GM21528 (cell line): ENCODE measurements around the gene JCAD.

Source experiments
- ATAC-seq: cut with Tn5 transposase; IDR thresholded peaks from one replicate; pipeline ENCODE4 v1.9.1; 2021; ENCODE audit warnings: mild to moderate bottlenecking, moderate library complexity; ENCODE audit not compliant: unreplicated experiment, low FRiP score

The JCAD gene

GRCh38 chr10:30073767-30074060 is 14.3 kb upstream of the JCAD start:
- no peak for ATAC-seq

GRCh38 chr10:30073045-30073766 is 13.8 kb upstream of the JCAD start:
- no peak for ATAC-seq

GRCh38 chr10:30072068-30072467 is 12.7 kb upstream of the JCAD start:
- no peak for ATAC-seq

- ATAC-seq = no peak
These were observed 10.8 kb upstream of the JCAD start for GRCh38 chr10:30070001-30070685.

GRCh38 chr10:30068492-30069223 is 9.3 kb upstream of the JCAD start:
- ATAC-seq = no peak

- ATAC-seq = no peak
These were observed 3.7 kb upstream of the JCAD start for GRCh38 chr10:30063099-30063498.

GRCh38 chr10:30062582-30062981 is 3.2 kb upstream of the JCAD start:
- no peak for ATAC-seq

GRCh38 chr10:30062090-30062489 is 2.7 kb upstream of the JCAD start:
- ATAC-seq = no peak

GRCh38 chr10:30058570-30059132 is 735 bp downstream of the JCAD start:
- ATAC-seq = peak; percentile 8

GRCh38 chr10:30057894-30058556 is 1.4 kb downstream of the JCAD start:
- no peak for ATAC-seq

GRCh38 chr10:30057421-30057841 is 2.0 kb downstream of the JCAD start:
- no peak for ATAC-seq

- ATAC-seq = no peak
These were observed 2.5 kb downstream of the JCAD start for GRCh38 chr10:30056767-30057355.

- no peak for ATAC-seq
These were observed 3.1 kb downstream of the JCAD start for GRCh38 chr10:30056281-30056680.

GRCh38 chr10:30055226-30055662 is 4.1 kb downstream of the JCAD start:
- no peak for ATAC-seq

GRCh38 chr10:30052062-30052461 is 7.3 kb downstream of the JCAD start:
- ATAC-seq = no peak

GRCh38 chr10:30051220-30051619 is 8.2 kb downstream of the JCAD start:
- ATAC-seq = no peak

- ATAC-seq = no peak
These were observed 9.0 kb downstream of the JCAD start for GRCh38 chr10:30050411-30050810.

- ATAC-seq = no peak
These were observed 10.4 kb downstream of the JCAD start for GRCh38 chr10:30048768-30049517.

- no peak for ATAC-seq
These were observed 11.4 kb downstream of the JCAD start for GRCh38 chr10:30047924-30048531.
